Stimulated activated CD4-positive, alpha-beta T cell treated with anti-CD3 and anti-CD28 coated beads, Interleukin-4, amount 100 ng/mL, for 1 hour (primary cell): ENCODE data around the gene RXRG.

ENCODE experiments used
- DNase-seq: peaks from one replicate; pipeline ENCODE4 v3.0.0-alpha.2; 2020

Gene RXRG

GRCh38 chr1:165408518-165408917 lies 36.4 kb downstream of the RXRG start:
- no peak for DNase-seq

GRCh38 chr1:165407398-165407797 lies 37.5 kb downstream of the RXRG start:
- no peak for DNase-seq

GRCh38 chr1:165403835-165404482 lies 41.0 kb downstream of the RXRG start:
- no peak for DNase-seq

GRCh38 chr1:165402517-165403111 lies 42.3 kb downstream of the RXRG start:
- DNase-seq: no peak

- no peak for DNase-seq
Measured at GRCh38 chr1:165397944-165398343, 47.0 kb downstream of the RXRG start.

GRCh38 chr1:165395901-165396300 lies 49.0 kb downstream of the RXRG start:
- no peak for DNase-seq

- DNase-seq: no peak
Measured at GRCh38 chr1:165395478-165395877, 49.4 kb downstream of the RXRG start.

GRCh38 chr1:165392634-165393571 lies 52.0 kb downstream of the RXRG start:
- peak; percentile 78 for DNase-seq

GRCh38 chr1:165389609-165390008 lies 55.3 kb downstream of the RXRG start:
- DNase-seq: no peak

GRCh38 chr1:165387961-165388360 lies 57.0 kb downstream of the RXRG start:
- DNase-seq: no peak

GRCh38 chr1:165387505-165387904 lies 57.4 kb downstream of the RXRG start:
- DNase-seq: no peak

GRCh38 chr1:165383599-165384405 lies 61.1 kb downstream of the RXRG start:
- no peak for DNase-seq

GRCh38 chr1:165383067-165383466 lies 61.9 kb downstream of the RXRG start:
- DNase-seq: no peak

- no peak for DNase-seq
Measured at GRCh38 chr1:165381745-165382505, 63.0 kb downstream of the RXRG start.

GRCh38 chr1:165376811-165377311 lies 68.1 kb downstream of the RXRG start:
- DNase-seq: no peak

GRCh38 chr1:165376041-165376810 lies 68.7 kb downstream of the RXRG start:
- DNase-seq: peak; percentile 43

- no peak for DNase-seq
Measured at GRCh38 chr1:165375623-165376022, 69.3 kb downstream of the RXRG start.

- DNase-seq: no peak
Measured at GRCh38 chr1:165371588-165372225, 73.2 kb downstream of the RXRG start.

- DNase-seq: peak; percentile 62
Measured at GRCh38 chr1:165369255-165369848, 75.6 kb downstream of the RXRG start.

GRCh38 chr1:165367375-165367993 lies 77.4 kb downstream of the RXRG start:
- peak; percentile 75 for DNase-seq
